ENCODE results near the gene MOB3C. TPM values are rescaled to one million over a fixed set of nuclear protein-coding genes. Genes with fewer than 3 reads are reported as not detected.
A peak's percentile ranks its signal among the peaks of the same experiment; 100 is the strongest.

MOB3C gene
- total and polyA plus RNA-seq, 2 donors (not counting 1 experiment from before 2014, with no cell fraction given) = 9.1 to 14.9 TPM

GRCh38 chr1:46615088-46615487 lies 1.5 kb downstream of the MOB3C start:
- H3K4me2 ChIP-seq (ENCODE audit: extremely low read depth, insufficient read depth, low read length) = peak overlapping the region; percentile 71
- peaks cover 4% of the 10 kb centered on the region for H3K36me3 ChIP-seq (ENCODE audit: control insufficient read depth, insufficient read depth, low read length)
- H3K4me3 ChIP-seq (replicated peaks in 1 of 4; ENCODE audit: control extremely low read depth in 1 of 4, insufficient read depth in 1 of 4, low read depth in 3 of 4, low read length in 4 of 4) = peak overlapping the region in 3 of 4 experiments; percentile 54 to 78 (median 56)
- H2AFZ ChIP-seq (ENCODE audit: low read length) = no peak overlapping the region
- H4K20me1 ChIP-seq (ENCODE audit: control insufficient read depth, extremely low read depth, insufficient read depth, low read length) = no peaks in the 10 kb centered on the region
- no peak for TF ChIP-seq EZH2 (IDR thresholded peaks at IDR 0.05; ENCODE audit: low read length, missing control alignments)
- TF ChIP-seq CTCF (conservative IDR thresholded peaks at IDR 0.05 in 1 of 2, IDR thresholded peaks at IDR 0.05 in 1 of 2; ENCODE audit: low read depth in 1 of 2, low read length in 2 of 2) = no peak
- H3K4me1 ChIP-seq (ENCODE audit: control insufficient read depth, extremely low read depth, insufficient read depth, low read length) = peaks cover 10% of the 10 kb centered on the region
- no peak for DNase-seq (ENCODE audit: low read depth in 2 of 2)
- H3K27me3 ChIP-seq (ENCODE audit: control insufficient read depth, insufficient read depth, low read length) = no peaks in the 10 kb centered on the region
- no peaks in the 10 kb centered on the region for H3K9me3 ChIP-seq (ENCODE audit: control insufficient read depth, insufficient read depth, low read depth, low read length)
- H3K79me2 ChIP-seq (ENCODE audit: control insufficient read depth, insufficient read depth, low read length) = no peaks in the 10 kb centered on the region
- H3K9ac ChIP-seq (ENCODE audit: insufficient read depth, low read length) = no peak overlapping the region
- H3K27ac ChIP-seq (ENCODE audit: insufficient read depth, low read length) = no peak overlapping the region

- H3K9ac ChIP-seq (ENCODE audit: insufficient read depth, low read length) = no peak overlapping the region
- H3K27me3 ChIP-seq (ENCODE audit: control insufficient read depth, insufficient read depth, low read length) = no peaks in the 10 kb centered on the region
- no peak overlapping the region for H3K4me2 ChIP-seq (ENCODE audit: extremely low read depth, insufficient read depth, low read length)
- no peaks in the 10 kb centered on the region for H4K20me1 ChIP-seq (ENCODE audit: control insufficient read depth, extremely low read depth, insufficient read depth, low read length)
- TF ChIP-seq EZH2 (IDR thresholded peaks at IDR 0.05; ENCODE audit: low read length, missing control alignments) (no peak), CTCF (conservative IDR thresholded peaks at IDR 0.05 in 1 of 2, IDR thresholded peaks at IDR 0.05 in 1 of 2; ENCODE audit: low read depth in 1 of 2, low read length in 2 of 2) (no peak)
- H3K79me2 ChIP-seq (ENCODE audit: control insufficient read depth, insufficient read depth, low read length) = no peaks in the 10 kb centered on the region
- H3K36me3 ChIP-seq (ENCODE audit: control insufficient read depth, insufficient read depth, low read length) = peaks cover 6% of the 10 kb centered on the region
- H2AFZ ChIP-seq (ENCODE audit: low read length) = no peak overlapping the region
- H3K27ac ChIP-seq (ENCODE audit: insufficient read depth, low read length) = no peak overlapping the region
- H3K4me3 ChIP-seq (replicated peaks in 1 of 4; ENCODE audit: control extremely low read depth in 1 of 4, insufficient read depth in 1 of 4, low read depth in 3 of 4, low read length in 4 of 4) = no peak overlapping the region
- DNase-seq (ENCODE audit: low read depth in 2 of 2) = no peak
- H3K4me1 ChIP-seq (ENCODE audit: control insufficient read depth, extremely low read depth, insufficient read depth, low read length) = peaks cover 10% of the 10 kb centered on the region
- H3K9me3 ChIP-seq (ENCODE audit: control insufficient read depth, insufficient read depth, low read depth, low read length) = no peaks in the 10 kb centered on the region
Observed at GRCh38 chr1:46614604-46614984, 2.0 kb downstream of the MOB3C start.

GRCh38 chr1:46613661-46614603 lies 2.7 kb downstream of the MOB3C start:
- no peaks in the 10 kb centered on the region for H4K20me1 ChIP-seq (ENCODE audit: control insufficient read depth, extremely low read depth, insufficient read depth, low read length)
- H3K9me3 ChIP-seq (ENCODE audit: control insufficient read depth, insufficient read depth, low read depth, low read length) = no peaks in the 10 kb centered on the region
- no peaks in the 10 kb centered on the region for H3K79me2 ChIP-seq (ENCODE audit: control insufficient read depth, insufficient read depth, low read length)
- peaks cover 10% of the 10 kb centered on the region for H3K4me1 ChIP-seq (ENCODE audit: control insufficient read depth, extremely low read depth, insufficient read depth, low read length)
- H3K9ac ChIP-seq (ENCODE audit: insufficient read depth, low read length) = no peak overlapping the region
- no peak overlapping the region for H2AFZ ChIP-seq (ENCODE audit: low read length)
- H3K36me3 ChIP-seq (ENCODE audit: control insufficient read depth, insufficient read depth, low read length) = peaks cover 8% of the 10 kb centered on the region
- DNase-seq (ENCODE audit: low read depth in 2 of 2) = peak; percentile 76 to 82
- TF ChIP-seq EZH2 (IDR thresholded peaks at IDR 0.05; ENCODE audit: low read length, missing control alignments) (no peak), CTCF (conservative IDR thresholded peaks at IDR 0.05 in 1 of 2, IDR thresholded peaks at IDR 0.05 in 1 of 2; ENCODE audit: low read depth in 1 of 2, low read length in 2 of 2) (no peak)
- peak overlapping the region in 2 of 4 experiments; percentile 10 to 40 for H3K4me3 ChIP-seq (replicated peaks in 1 of 4; ENCODE audit: control extremely low read depth in 1 of 4, insufficient read depth in 1 of 4, low read depth in 3 of 4, low read length in 4 of 4)
- H3K27me3 ChIP-seq (ENCODE audit: control insufficient read depth, insufficient read depth, low read length) = no peaks in the 10 kb centered on the region
- peak overlapping the region; percentile 2 for H3K4me2 ChIP-seq (ENCODE audit: extremely low read depth, insufficient read depth, low read length)
- no peak overlapping the region for H3K27ac ChIP-seq (ENCODE audit: insufficient read depth, low read length)

All from fibroblast of lung (primary cell).